A673 (cell line): ENCODE results near the gene ASB6. TPM values are rescaled to one million over a fixed set of nuclear protein-coding genes. Genes with fewer than 3 reads are reported as not detected.

Source experiments
- BruUV-seq: library from RNA; stranded (reverse); fragments of 400-500 nt; replicated peaks from 2 replicates; lab custom pipeline; 2021; lab: Mats Ljungman, UMichigan
- CTCF ChIA-PET: fragments of 300-600 bp; sonication (Branson Sonifier 250); formaldehyde crosslinking; loops from one replicate; lab custom pipeline; 2022; ENCODE audit warnings: antibody characterized with exemption; lab: Charles Lee
- POLR2A ChIA-PET: fragments of 300-600 bp; sonication (Branson Sonifier 250); formaldehyde crosslinking; loops from one replicate; lab custom pipeline; 2022; ENCODE audit warnings: antibody characterized with exemption; ENCODE audit not compliant: low non-redundant PET; lab: Charles Lee
- DNase-seq: peaks from one replicate; pipeline ENCODE4 v3.0.0-alpha.2; 2015; ENCODE audit warnings: low spot score
- H3K27ac ChIP-seq: fragments of 200-600 bp; sonication (generic); 2 replicates; pipeline ENCODE4 v1.5.1; 2016; ENCODE audit warnings: mixed run types, low read depth, mild to moderate bottlenecking, mixed read lengths, antibody characterized with exemption, low read length; ENCODE audit not compliant: poor library complexity, severe bottlenecking
- H3K27me3 ChIP-seq: fragments of 200-600 bp; sonication (generic); replicated peaks from 2 replicates; pipeline ENCODE4 v1.6.1; 2017; ENCODE audit warnings: mixed run types, low read depth, mild to moderate bottlenecking, mixed read lengths, antibody characterized with exemption, low read length; ENCODE audit not compliant: insufficient read depth, poor library complexity
- H3K36me3 ChIP-seq: fragments of 200-600 bp; sonication (generic); 2 replicates; pipeline ENCODE4 v1.6.1; 2016; ENCODE audit warnings: mixed run types, mild to moderate bottlenecking, mixed read lengths, antibody characterized with exemption, low read length; ENCODE audit not compliant: insufficient read depth, poor library complexity, severe bottlenecking
- H3K4me1 ChIP-seq: fragments of 200-600 bp; sonication (generic); 2 replicates; pipeline ENCODE4 v1.6.1; 2017; ENCODE audit warnings: mixed run types, mild to moderate bottlenecking, mixed read lengths, antibody characterized with exemption, low read length; ENCODE audit not compliant: insufficient read depth, poor library complexity, severe bottlenecking
- H3K4me3 ChIP-seq: fragments of 200-600 bp; sonication (generic); 2 replicates; pipeline ENCODE4 v1.5.1; 2016; ENCODE audit warnings: low read depth, mixed run types, mild to moderate bottlenecking, mixed read lengths, low read length; ENCODE audit not compliant: poor library complexity, severe bottlenecking
- H3K9me3 ChIP-seq: fragments of 200-600 bp; sonication (generic); 2 replicates; pipeline ENCODE4 v1.6.1; 2016; ENCODE audit warnings: mixed run types, low read depth, mild to moderate bottlenecking, mixed read lengths, antibody characterized with exemption, low read length; ENCODE audit not compliant: poor library complexity, severe bottlenecking
- EZH2 ChIP-seq: fragments of 200-600 bp; sonication (generic); IDR thresholded peaks from 2 replicates; pipeline ENCODE4 v1.6.1; 2017; ENCODE audit warnings: borderline replicate concordance, low read depth, mild to moderate bottlenecking, mixed read lengths, antibody characterized with exemption, low read length; ENCODE audit not compliant: poor library complexity, severe bottlenecking
- intact Hi-C: fragments of 100-400 bp; cut with micrococcal nuclease; formaldehyde crosslinking; loops from one replicate; pipeline ENCODE4 v1.10.0; 2022; ENCODE audit not compliant: unreplicated experiment
- total RNA-seq: library from RNA; stranded (reverse); gene quantifications from 2 replicates; pipeline ENCODE4 v1.2.3, GENCODE V29; 2021
- TF ChIP-seq, protein P1 (sequence below): fragments of 300-800, 200-600 bp; sonication (generic); conservative IDR thresholded peaks from 2 replicates; pipeline ENCODE4 v1.5.1; 2017; ENCODE audit warnings: low read depth, mild to moderate bottlenecking, antibody characterized with exemption, low read length, moderate library complexity, mixed read lengths

The ASB6 gene
- total RNA-seq, 1 experiment from 2014 or later = 36.5 TPM

DNA sequence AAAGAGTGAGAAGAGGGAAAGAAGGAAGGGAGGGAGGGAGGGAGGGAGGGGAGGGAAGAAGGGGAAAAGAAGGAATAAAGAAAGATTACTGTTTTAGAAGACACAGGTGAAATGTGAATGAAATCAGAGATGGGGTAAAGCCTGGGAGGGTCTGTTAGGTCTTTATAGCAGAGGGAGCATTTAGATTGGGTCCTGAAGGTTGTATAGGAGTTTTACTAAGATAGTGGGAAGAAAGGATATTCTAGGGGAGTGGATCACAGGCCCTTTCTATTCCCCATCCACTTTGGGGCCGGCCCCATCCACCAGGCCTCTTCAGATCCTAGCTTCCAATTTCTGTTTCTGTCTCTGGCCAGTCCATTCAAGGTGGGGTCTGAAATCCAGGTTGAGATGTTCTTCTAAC is 56.6 kb downstream of the ASB6 start:
- intact Hi-C loops = no loop called here
- ChIA-PET CTCF (no interaction called here), POLR2A (interaction anchor here (0.7 kb wide), 1 partner anchor 26 kb away, joined by 15 read pairs; no protein-coding TSS in a partner anchor)
- no TSS peak for BruUV-seq
- Histone ChIP-seq H3K4me1 (peaks cover 13% of the 10 kb centered on the region), H3K36me3 (no peaks in the 10 kb centered on the region), H3K9me3 (no peaks in the 10 kb centered on the region), H3K27me3 (no peaks in the 10 kb centered on the region), H3K27ac (no peak overlapping the region), H3K4me3 (no peak overlapping the region)
- no peak for DNase-seq
- TF ChIP-seq EZH2 = no peak
- TF ChIP-seq, protein P1, sequence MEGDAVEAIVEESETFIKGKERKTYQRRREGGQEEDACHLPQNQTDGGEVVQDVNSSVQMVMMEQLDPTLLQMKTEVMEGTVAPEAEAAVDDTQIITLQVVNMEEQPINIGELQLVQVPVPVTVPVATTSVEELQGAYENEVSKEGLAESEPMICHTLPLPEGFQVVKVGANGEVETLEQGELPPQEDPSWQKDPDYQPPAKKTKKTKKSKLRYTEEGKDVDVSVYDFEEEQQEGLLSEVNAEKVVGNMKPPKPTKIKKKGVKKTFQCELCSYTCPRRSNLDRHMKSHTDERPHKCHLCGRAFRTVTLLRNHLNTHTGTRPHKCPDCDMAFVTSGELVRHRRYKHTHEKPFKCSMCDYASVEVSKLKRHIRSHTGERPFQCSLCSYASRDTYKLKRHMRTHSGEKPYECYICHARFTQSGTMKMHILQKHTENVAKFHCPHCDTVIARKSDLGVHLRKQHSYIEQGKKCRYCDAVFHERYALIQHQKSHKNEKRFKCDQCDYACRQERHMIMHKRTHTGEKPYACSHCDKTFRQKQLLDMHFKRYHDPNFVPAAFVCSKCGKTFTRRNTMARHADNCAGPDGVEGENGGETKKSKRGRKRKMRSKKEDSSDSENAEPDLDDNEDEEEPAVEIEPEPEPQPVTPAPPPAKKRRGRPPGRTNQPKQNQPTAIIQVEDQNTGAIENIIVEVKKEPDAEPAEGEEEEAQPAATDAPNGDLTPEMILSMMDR = no peak

Other genes with a start within 250 kb of the ASB6 start
- gene C9orf50, start 21.1 kb downstream of the ASB6 start, total RNA-seq = 0.28 TPM in 1 of 2 replicates, not detected in the other
- 82.8 and 87.1 TPM in 2 replicates for gene NTMT1, start 16.0 kb downstream of the ASB6 start, total RNA-seq
- 12.7 and 16.6 TPM in 2 replicates for gene PRRX2, start 23.5 kb upstream of the ASB6 start, total RNA-seq
- 0.80 and 1.4 TPM in 2 replicates for gene PTGES, start 110.9 kb upstream of the ASB6 start, total RNA-seq
- gene TOR1B, start 161.0 kb upstream of the ASB6 start, total RNA-seq = 47.6 and 50.0 TPM in 2 replicates
- 42.8 and 46.3 TPM in 2 replicates for gene TOR1A, start 182.0 kb upstream of the ASB6 start, total RNA-seq
- 52.6 and 60.4 TPM in 2 replicates for gene C9orf78, start 193.1 kb upstream of the ASB6 start, total RNA-seq
- 17.1 and 21.0 TPM in 2 replicates for gene USP20, start 193.3 kb upstream of the ASB6 start, total RNA-seq